Skeletal muscle tissue (tissue), 4 donors: ENCODE data around the gene EPSTI1. TPM values are rescaled to one million over a fixed set of nuclear protein-coding genes. Genes with fewer than 3 reads are reported as not detected.
"Not testable (repeated sequence)": the region's sequence is repeated elsewhere in the genome, so short reads cannot be mapped to it uniquely, and the experiment has no call there.

Experiments
- H3K27ac ChIP-seq: one replicate; pipeline ENCODE4 v1.7.0; 2013; ENCODE audit warnings: mild to moderate bottlenecking, low read depth, low read length, inconsistent platforms
- H3K27me3 ChIP-seq, 3 donors: one replicate each; pipeline ENCODE4 v1.7.0; 2013; ENCODE audit warnings: low read length in 3 of 3; ENCODE audit not compliant: control insufficient read depth in 3 of 3, insufficient read depth in 3 of 3
- H3K36me3 ChIP-seq, 3 donors: one replicate each; pipeline ENCODE4 v1.7.0; 2013; ENCODE audit warnings: low read length in 3 of 3; ENCODE audit not compliant: control insufficient read depth in 3 of 3, insufficient read depth in 3 of 3
- H3K4me1 ChIP-seq, 3 donors: one replicate each; pipeline ENCODE4 v1.7.0; 2013; ENCODE audit warnings: low read length in 3 of 3, mild to moderate bottlenecking in 3 of 3; ENCODE audit not compliant: control insufficient read depth in 3 of 3, insufficient read depth in 3 of 3
- H3K4me3 ChIP-seq, 3 donors: one replicate each; pipeline ENCODE4 v1.7.0; 2013; ENCODE audit warnings: low read length in 3 of 3
- H3K9ac ChIP-seq, 3 donors: one replicate each; pipeline ENCODE4 v1.7.0; 2013; ENCODE audit warnings: low read length in 3 of 3, mild to moderate bottlenecking in 3 of 3, moderate library complexity in 2 of 3, low read depth in 1 of 3
- H3K9me3 ChIP-seq, 3 donors: one replicate each; pipeline ENCODE4 v1.7.0; 2013; ENCODE audit warnings: low read length in 3 of 3; ENCODE audit not compliant: control insufficient read depth in 3 of 3
- total RNA-seq: library from RNA; depleted of rRNA; stranded (reverse); fragments of >200 nt; gene quantifications from one replicate; pipeline ENCODE4 v1.2.3, GENCODE V29; 2014
- donor health status: Osteomylitis.

Gene EPSTI1
- total RNA-seq, 1 donor from 2014 or later = 1.6 TPM

GRCh38 chr13:42867232-42867631 is 124.8 kb downstream of the EPSTI1 start:
- Histone ChIP-seq H3K4me1 (peaks cover 0 to 2% (median 0%) of the 10 kb centered on the region in 3 donors), H3K36me3 (no peaks in the 10 kb centered on the region), H3K4me3 (no peak overlapping the region), H3K9ac (no peak overlapping the region), H3K9me3 (no peaks in the 10 kb centered on the region), H3K27me3 (no peaks in the 10 kb centered on the region), H3K27ac (no peak overlapping the region)

- Histone ChIP-seq H3K9me3 (no peaks in the 10 kb centered on the region), H3K27ac (no peak overlapping the region), H3K9ac (no peak overlapping the region), H3K4me1 (peaks cover 0 to 2% (median 0%) of the 10 kb centered on the region in 3 donors), H3K36me3 (no peaks in the 10 kb centered on the region), H3K27me3 (no peaks in the 10 kb centered on the region), H3K4me3 (no peak overlapping the region)
Measured at GRCh38 chr13:42865768-42866102, 126.3 kb downstream of the EPSTI1 start.

GRCh38 chr13:42864952-42865767 is 126.9 kb downstream of the EPSTI1 start:
- no peaks in the 10 kb centered on the region for H3K9me3 ChIP-seq
- H3K36me3 ChIP-seq = no peaks in the 10 kb centered on the region
- no peaks in the 10 kb centered on the region for H3K27me3 ChIP-seq
- peak overlapping the region in 1 of 3 donors; percentile 7 for H3K4me3 ChIP-seq
- H3K27ac ChIP-seq = no peak overlapping the region
- H3K9ac ChIP-seq = no peak overlapping the region
- H3K4me1 ChIP-seq = peaks cover 0 to 2% (median 0%) of the 10 kb centered on the region in 3 donors

DNA sequence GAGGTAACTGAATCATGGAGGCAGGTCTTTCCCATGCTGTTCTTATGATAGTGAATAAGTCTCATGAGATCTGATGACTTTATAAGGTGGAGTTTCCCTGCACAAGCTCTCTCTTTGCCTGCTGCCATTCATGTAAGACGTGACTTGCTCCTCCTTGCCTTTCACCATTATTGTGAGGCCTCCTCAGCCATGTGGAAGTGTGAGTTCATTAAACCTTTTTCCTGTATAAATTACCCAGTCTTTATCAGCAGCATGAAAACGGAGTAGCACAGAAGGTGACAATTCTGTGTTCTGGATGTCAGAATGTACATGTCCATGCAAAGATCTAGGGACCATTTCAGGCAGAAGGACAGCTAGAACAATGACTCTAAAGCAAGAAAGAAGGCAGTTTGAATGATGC is 129.7 kb downstream of the EPSTI1 start:
- H3K27ac ChIP-seq, H3K36me3 ChIP-seq: not testable (repeated sequence)

DNA sequence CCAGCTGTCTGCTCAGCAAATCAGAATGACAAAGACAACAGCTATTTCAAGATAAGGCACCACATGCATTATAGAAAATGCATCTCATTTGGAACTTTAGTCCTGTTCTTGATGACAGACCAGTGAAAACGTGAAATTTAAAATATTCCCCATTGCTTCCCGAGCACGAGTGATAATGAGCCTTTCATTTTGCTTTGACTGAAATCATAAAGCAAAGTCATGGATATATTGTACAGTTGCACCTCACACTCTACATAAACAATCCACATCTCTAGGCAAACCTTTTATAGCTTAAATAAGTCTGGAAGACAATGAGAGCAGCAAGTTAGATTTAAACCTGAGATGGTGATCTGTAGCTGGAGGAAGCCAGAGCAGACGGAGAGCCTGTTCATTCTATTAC is 131.6 kb downstream of the EPSTI1 start:
- H3K9ac ChIP-seq = no peak overlapping the region
- H3K36me3 ChIP-seq = no peaks in the 10 kb centered on the region
- no peak overlapping the region for H3K27ac ChIP-seq
- H3K4me3 ChIP-seq = no peak overlapping the region
- H3K9me3 ChIP-seq = no peaks in the 10 kb centered on the region
- no peaks in the 10 kb centered on the region for H3K27me3 ChIP-seq
- H3K4me1 ChIP-seq = peaks cover 0 to 2% (median 0%) of the 10 kb centered on the region in 3 donors

More for the DNA sequence above, 129.7 kb downstream of the EPSTI1 start:
- H3K4me1 ChIP-seq, H3K9ac ChIP-seq, H3K9me3 ChIP-seq, H3K27me3 ChIP-seq, H3K4me3 ChIP-seq: not testable (repeated sequence)

DNA sequence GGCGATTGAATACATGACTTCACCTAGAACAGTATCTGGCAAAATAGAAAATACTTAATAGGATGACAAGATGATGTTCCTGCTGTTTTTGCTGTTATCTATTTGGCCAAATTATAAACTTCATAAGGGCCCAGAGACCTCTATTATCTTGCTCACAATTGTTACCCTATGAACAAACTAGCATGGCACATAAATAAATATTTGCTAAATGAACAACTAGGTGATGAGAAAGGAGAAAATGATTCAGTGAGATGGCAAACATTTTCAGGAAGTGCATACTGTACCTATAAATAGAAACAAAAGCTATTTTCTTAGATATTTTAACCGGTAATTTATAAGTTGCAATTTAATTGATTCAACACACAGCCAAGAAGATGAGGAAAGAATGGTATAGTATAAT is 132.3 kb downstream of the EPSTI1 start:
- Histone ChIP-seq H3K27me3 (no peaks in the 10 kb centered on the region), H3K4me1 (no peaks in the 10 kb centered on the region), H3K36me3 (no peaks in the 10 kb centered on the region), H3K9ac (no peak overlapping the region), H3K9me3 (no peaks in the 10 kb centered on the region), H3K27ac (no peak overlapping the region), H3K4me3 (no peak overlapping the region)

DNA sequence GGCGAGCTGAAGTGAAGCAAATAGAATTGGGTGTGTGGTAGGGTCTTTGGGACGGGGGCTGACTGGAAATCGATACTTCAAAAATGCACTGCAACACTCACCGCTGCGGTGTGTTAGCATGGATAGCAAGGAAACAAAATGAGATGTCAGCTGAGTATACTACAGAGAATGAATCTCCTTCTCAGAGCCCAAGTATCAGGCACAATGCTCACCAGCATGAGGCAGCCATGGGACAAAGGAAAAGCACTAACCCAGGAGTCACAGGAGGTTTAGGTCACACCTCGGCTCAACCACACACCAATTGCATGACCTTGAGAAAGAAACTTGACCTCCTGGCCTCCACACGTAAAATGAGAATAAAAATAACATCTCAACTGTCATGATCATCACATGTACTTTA is 136.6 kb downstream of the EPSTI1 start:
- no peaks in the 10 kb centered on the region for H3K9me3 ChIP-seq
- H3K4me3 ChIP-seq = no peak overlapping the region
- no peaks in the 10 kb centered on the region for H3K4me1 ChIP-seq
- no peak overlapping the region for H3K27ac ChIP-seq
- H3K36me3 ChIP-seq = no peaks in the 10 kb centered on the region
- H3K9ac ChIP-seq = no peak overlapping the region
- no peaks in the 10 kb centered on the region for H3K27me3 ChIP-seq

GRCh38 chr13:42852136-42852535 is 139.9 kb downstream of the EPSTI1 start:
- H3K9ac ChIP-seq = no peak overlapping the region
- H3K27me3 ChIP-seq = no peaks in the 10 kb centered on the region
- H3K36me3 ChIP-seq = no peaks in the 10 kb centered on the region
- H3K4me1 ChIP-seq = no peaks in the 10 kb centered on the region
- H3K9me3 ChIP-seq = no peaks in the 10 kb centered on the region
- no peak overlapping the region for H3K27ac ChIP-seq
- H3K4me3 ChIP-seq = no peak overlapping the region

- Histone ChIP-seq H3K27me3 (no peaks in the 10 kb centered on the region), H3K9me3 (no peaks in the 10 kb centered on the region), H3K4me3 (no peak overlapping the region), H3K9ac (no peak overlapping the region), H3K4me1 (no peaks in the 10 kb centered on the region), H3K27ac (no peak overlapping the region), H3K36me3 (no peaks in the 10 kb centered on the region)
Measured at GRCh38 chr13:42849200-42849599, 142.8 kb downstream of the EPSTI1 start.

- no peaks in the 10 kb centered on the region for H3K36me3 ChIP-seq
- no peak overlapping the region for H3K9ac ChIP-seq
- H3K27ac ChIP-seq = no peak overlapping the region
- no peaks in the 10 kb centered on the region for H3K9me3 ChIP-seq
- H3K27me3 ChIP-seq = no peaks in the 10 kb centered on the region
- H3K4me3 ChIP-seq = no peak overlapping the region
- H3K4me1 ChIP-seq = no peaks in the 10 kb centered on the region
Measured at GRCh38 chr13:42847891-42848663, 144.0 kb downstream of the EPSTI1 start.
